Measurements from ENCODE around the gene CITED2.

CITED2 gene

GRCh38 chr6:139329224-139329623 lies 45.2 kb downstream of the CITED2 start:
- no peak for DNase-seq

GRCh38 chr6:139327038-139327437 lies 47.4 kb downstream of the CITED2 start:
- no peak for DNase-seq

- no peak for DNase-seq
Measured at GRCh38 chr6:139325686-139326085, 48.8 kb downstream of the CITED2 start.

- no peak for DNase-seq
Measured at GRCh38 chr6:139325125-139325524, 49.3 kb downstream of the CITED2 start.

GRCh38 chr6:139324301-139324555 lies 50.2 kb downstream of the CITED2 start:
- DNase-seq, result no peak

- DNase-seq, result peak; percentile 60
Measured at GRCh38 chr6:139323511-139324300, 50.7 kb downstream of the CITED2 start.
